Right lung (tissue), 5 donors: ENCODE results near the gene VLDLR. TPM values are rescaled to one million over a fixed set of nuclear protein-coding genes. Genes with fewer than 3 reads are reported as not detected.

Source experiments
- polyA plus RNA-seq, 5 donors: library from polyadenylated mRNA; unstranded; fragments of 120-200 nt; gene quantifications; one replicate each; pipeline versions ENCODE4 v1.2.1 to v1.2.3, GENCODE V29; 2013; ENCODE audit warnings: inconsistent platforms in 1 of 5, low replicate concordance in 1 of 5; ENCODE audit not compliant: insufficient read length in 5 of 5, insufficient read depth in 1 of 5

VLDLR gene
- polyA plus RNA-seq, 5 donors: 19.8 to 33.3 (median 29.3) TPM

Other genes starting within 250 kb of the VLDLR start
- under 1 TPM; 0.10 to 0.19 (median 0.15) TPM for gene KCNV2, start 95.7 kb downstream of the VLDLR start, polyA plus RNA-seq
- 10 to 100 TPM; 38.7 to 49.2 (median 43.5) TPM for gene PUM3, start 222.3 kb downstream of the VLDLR start, polyA plus RNA-seq